Kidney tubule cell (primary cell): ENCODE results near the gene COL4A2.
"Not testable (repeated sequence)": the region's sequence is repeated elsewhere in the genome, so short reads cannot be mapped to it uniquely, and the experiment has no call there.

Source experiments
- DNase-seq: peaks from one replicate; pipeline ENCODE4 v3.0.0-alpha.2; 2018; ENCODE audit warnings: low spot score

The COL4A2 gene

GRCh38 chr13:110517505-110518225, 210.6 kb downstream of the COL4A2 start:
- peak; percentile 39 for DNase-seq

GRCh38 chr13:110518226-110518525, 211.1 kb downstream of the COL4A2 start:
- no peak for DNase-seq

DNA sequence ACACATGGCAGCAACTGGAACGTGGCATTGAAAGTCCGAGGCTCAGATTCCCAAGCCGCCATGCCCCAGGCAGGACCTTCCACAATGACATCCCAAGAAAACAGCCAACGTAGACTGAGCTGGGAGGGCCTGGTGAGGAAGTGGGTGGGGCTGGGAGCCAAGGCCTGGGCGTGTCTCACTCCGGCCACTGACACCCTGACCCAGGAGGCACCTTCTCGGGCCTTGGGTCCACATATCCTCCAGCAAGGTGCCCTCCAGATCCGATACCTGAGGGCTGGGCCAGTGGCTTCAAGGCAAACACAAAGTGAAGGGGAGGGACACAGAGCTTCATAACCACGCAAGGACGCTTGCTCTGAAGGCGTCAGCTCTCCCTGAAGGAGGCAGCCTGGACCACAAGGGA, 211.5 kb downstream of the COL4A2 start:
- no peak for DNase-seq

DNA sequence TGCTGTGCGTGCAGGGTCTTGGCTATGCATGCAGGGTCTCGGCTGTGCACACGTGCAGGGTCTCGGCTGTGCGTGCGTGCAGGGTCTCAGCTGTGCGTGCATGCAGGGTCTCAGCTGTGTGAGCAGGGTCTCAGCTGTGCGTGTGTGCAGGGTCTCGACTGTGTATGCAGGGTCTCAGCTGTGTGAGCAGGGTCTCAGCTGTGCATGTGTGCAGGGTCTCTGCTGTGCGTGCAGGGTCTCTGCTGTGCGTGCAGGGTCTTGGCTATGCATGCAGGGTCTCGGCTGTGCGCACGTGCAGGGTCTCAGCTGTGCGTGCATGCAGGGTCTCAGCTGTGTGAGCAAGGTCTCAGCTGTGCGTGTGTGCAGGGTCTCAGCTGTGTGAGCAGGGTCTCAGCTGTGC, 212.0 kb downstream of the COL4A2 start:
- no peak for DNase-seq

DNA sequence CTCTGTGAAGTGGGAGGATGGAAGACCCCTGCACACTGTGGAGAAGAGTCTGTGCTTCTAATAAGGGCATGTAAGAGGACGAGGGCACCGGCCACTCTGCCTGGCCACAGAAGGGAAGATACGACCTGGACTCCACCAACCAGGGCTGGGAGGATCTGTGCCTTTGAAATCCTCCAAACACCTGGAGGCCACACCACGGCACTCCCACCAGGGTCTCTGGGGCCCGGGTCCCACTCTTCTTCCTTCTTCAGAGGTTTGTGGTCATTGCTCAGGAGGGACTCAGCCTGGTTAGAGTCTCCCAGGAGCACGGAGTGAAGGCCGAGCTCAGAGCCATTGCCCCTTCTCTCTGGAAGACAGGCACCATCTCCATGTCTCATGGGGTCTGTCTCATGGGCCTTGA, 212.4 kb downstream of the COL4A2 start:
- no peak for DNase-seq

- peak; percentile 41 for DNase-seq
Observed at GRCh38 chr13:110520431-110521295, 213.6 kb downstream of the COL4A2 start.

DNA sequence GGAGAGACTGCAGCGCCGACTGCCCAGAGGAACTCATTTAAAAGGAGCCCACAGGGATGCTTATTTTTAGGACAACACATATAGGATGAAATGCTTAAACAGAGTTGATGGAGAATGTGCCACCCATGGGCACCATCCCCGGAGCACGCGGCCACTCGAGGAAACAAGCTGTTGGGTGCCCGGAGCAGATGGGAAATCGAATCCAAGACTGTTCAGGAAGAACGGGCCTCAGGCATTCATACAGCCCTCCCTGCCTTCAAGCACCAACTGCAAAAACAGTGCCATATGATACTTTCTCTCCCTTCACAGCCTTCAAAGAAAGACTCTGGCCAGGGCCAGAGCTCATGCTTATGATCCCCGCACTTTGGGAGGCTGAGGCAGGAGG, 214.2 kb downstream of the COL4A2 start:
- no peak for DNase-seq

GRCh38 chr13:110521946-110522345, 214.9 kb downstream of the COL4A2 start:
- DNase-seq, result no peak

- no peak for DNase-seq
Observed at GRCh38 chr13:110522721-110523120, 215.6 kb downstream of the COL4A2 start.

DNA sequence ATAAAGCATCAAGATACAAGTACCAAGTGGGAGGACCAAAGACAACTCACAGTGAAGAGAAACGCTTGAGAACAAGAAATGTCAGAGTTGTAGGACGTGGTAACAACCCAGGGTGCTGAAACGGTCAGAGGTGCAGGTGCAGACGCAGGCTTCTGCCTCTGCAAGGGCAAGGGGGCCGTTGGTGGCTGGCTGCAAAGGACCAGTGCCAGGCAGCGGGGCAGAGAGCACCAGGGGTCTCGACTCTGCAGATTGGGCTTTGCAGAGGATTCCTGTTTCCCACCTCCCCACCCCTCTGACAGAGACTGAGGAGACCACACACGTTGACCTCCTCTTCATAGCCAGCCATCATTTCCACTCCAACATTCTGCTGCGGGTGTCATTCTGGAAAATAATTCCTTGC, 216.1 kb downstream of the COL4A2 start:
- no peak for DNase-seq

- no peak for DNase-seq
Observed at GRCh38 chr13:110523838-110524540, 216.9 kb downstream of the COL4A2 start.

GRCh38 chr13:110524541-110525257, 217.6 kb downstream of the COL4A2 start:
- peak; percentile 63 for DNase-seq

- DNase-seq, result peak; percentile 88
Observed at GRCh38 chr13:110525328-110526319, 218.5 kb downstream of the COL4A2 start.

DNA sequence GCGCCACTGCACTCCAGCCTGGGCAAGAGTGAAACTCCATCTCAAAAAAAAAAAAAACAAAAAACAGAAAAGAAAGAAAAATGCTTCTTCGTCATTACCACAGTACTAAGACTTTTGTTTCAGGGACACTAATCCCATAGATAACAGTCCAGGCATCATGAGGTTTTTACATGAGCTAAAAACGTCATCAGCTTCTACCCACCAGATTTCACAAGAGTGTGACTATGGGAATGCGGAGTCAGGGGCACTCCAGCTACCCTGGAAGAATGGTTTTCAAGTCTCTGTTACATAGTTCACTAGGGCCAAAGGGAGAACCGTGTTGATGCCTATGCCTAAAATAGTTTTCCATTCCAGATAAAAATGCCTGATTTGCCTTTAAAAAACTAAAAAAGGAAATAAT, 221.3 kb downstream of the COL4A2 start:
- no peak for DNase-seq

DNA sequence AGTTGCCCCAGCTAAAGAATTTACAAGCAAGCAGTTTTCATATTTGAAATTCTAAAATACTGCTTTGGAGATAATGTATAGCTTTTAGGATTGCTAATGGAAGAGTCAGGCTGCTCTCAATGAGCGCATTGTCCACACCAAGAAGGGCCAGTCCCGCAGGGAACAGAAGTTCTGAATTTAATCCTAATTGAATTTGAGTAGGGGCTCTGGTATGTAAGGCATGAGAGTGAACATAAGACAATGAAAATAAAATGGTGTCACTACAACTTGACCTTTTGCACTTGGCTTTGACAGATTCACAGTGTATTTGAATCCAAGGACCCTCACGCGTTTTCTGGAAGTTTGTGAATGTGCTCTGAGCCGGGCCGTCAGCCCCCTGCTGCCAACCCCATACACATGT, 221.8 kb downstream of the COL4A2 start:
- no peak for DNase-seq

- no peak for DNase-seq
Observed at GRCh38 chr13:110529522-110530311, 222.6 kb downstream of the COL4A2 start.

GRCh38 chr13:110531100-110531499, 224.0 kb downstream of the COL4A2 start:
- DNase-seq, result no peak

- DNase-seq, result peak; percentile 55
Observed at GRCh38 chr13:110531671-110532083, 224.6 kb downstream of the COL4A2 start.

- DNase-seq, result not testable (repeated sequence)
Observed at GRCh38 chr13:110532258-110532657, 225.2 kb downstream of the COL4A2 start.
